ENCODE data around the gene DLK1. TPM values are rescaled to one million over a fixed set of nuclear protein-coding genes. Genes with fewer than 3 reads are reported as not detected.

The DLK1 gene
- total and polyA plus RNA-seq, 8 donors: 7.7 to 65.5 (median 15.2) TPM

DNA sequence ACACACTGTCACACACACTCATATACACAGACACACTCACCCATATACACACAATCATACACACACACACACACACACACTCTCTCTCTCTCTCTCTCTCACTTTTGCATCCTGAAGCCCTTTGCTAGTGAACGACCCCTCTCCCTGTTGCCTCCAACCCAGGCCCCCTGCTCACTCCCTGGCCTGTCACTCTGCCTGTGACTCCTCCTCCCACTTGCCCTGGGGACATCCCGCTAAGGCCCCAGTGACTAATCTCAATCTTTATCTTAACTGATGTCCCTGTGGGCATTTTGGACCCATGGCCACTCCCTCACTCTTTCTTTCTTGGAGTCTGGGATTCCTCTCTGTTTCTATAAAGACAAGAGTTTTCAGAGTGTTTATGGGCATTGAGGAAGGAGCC lies 10.9 kb upstream of the DLK1 start:
- intact Hi-C loops (cut with DNase I): loop anchor here in 1 of 3 donors (10.0 kb wide), 1 partner anchor 109 kb away; the partner anchor contains the start of gene MEG3
- WGBS, 2 donors: 88 to 95% methylated on average over 2 of the region's 2 CpGs

GRCh38 chr14:100717386-100717785 lies 9.3 kb upstream of the DLK1 start:
- no peak overlapping the region for H3K4me3 ChIP-seq
- H3K36me3 ChIP-seq: no peaks in the 10 kb centered on the region
- no peaks in the 10 kb centered on the region for H3K4me1 ChIP-seq
- WGBS, 2 donors: 85 to 91% methylated on average over 12 of the region's 12 CpGs
- FAIRE-seq: no peak
- TF ChIP-seq CTCF (IDR thresholded peaks at IDR 0.05): no peak
- ATAC-seq: no peak
- DNase-seq: no peak
- intact Hi-C loops (cut with DNase I): loop anchor here in 1 of 3 donors (10.0 kb wide), 1 partner anchor 107 kb away; the partner anchor contains the start of gene MEG3
- H3K9me3 ChIP-seq: no peaks in the 10 kb centered on the region
- no peak overlapping the region for H3K27ac ChIP-seq
- no peaks in the 10 kb centered on the region for H3K27me3 ChIP-seq

More for the DNA sequence above, 10.9 kb upstream of the DLK1 start:
- Histone ChIP-seq H3K36me3 (no peaks in the 10 kb centered on the region), H3K27ac (no peak overlapping the region), H3K9me3 (no peaks in the 10 kb centered on the region), H3K4me3 (no peak overlapping the region), H3K4me1 (peaks cover 0 to 9% (median 8%) of the 10 kb centered on the region in 3 donors), H3K27me3 (no peaks in the 10 kb centered on the region)
- ATAC-seq: no peak
- TF ChIP-seq CTCF (IDR thresholded peaks at IDR 0.05): no peak
- DNase-seq: no peak
- no peak for FAIRE-seq

- no peak for FAIRE-seq
- intact Hi-C loops (cut with DNase I): loop anchor here in 1 of 3 donors (10.0 kb wide), 1 partner anchor 105 kb away; the partner anchor contains the start of gene MEG3
Observed at GRCh38 chr14:100719976-100720520, 6.6 kb upstream of the DLK1 start.

GRCh38 chr14:100721568-100721967 lies 5.1 kb upstream of the DLK1 start:
- TF ChIP-seq CTCF (IDR thresholded peaks at IDR 0.05): no peak
- no peaks in the 10 kb centered on the region for H3K4me1 ChIP-seq
- no peaks in the 10 kb centered on the region for H3K36me3 ChIP-seq
- whole genome bisulfite sequencing, 2 donors: 57 to 68% methylated on average over 5 of the region's 5 CpGs
- no peak overlapping the region for H3K27ac ChIP-seq
- DNase-seq (no peak), ATAC-seq (no peak), FAIRE-seq (no peak)
- H3K9me3 ChIP-seq: no peaks in the 10 kb centered on the region
- H3K27me3 ChIP-seq: no peaks in the 10 kb centered on the region
- no peak overlapping the region for H3K4me3 ChIP-seq
- intact Hi-C loops (cut with DNase I): no loop called here

More at GRCh38 chr14:100719976-100720520, 6.6 kb upstream of the DLK1 start:
- TF ChIP-seq CTCF (IDR thresholded peaks at IDR 0.05): no peak
- DNase-seq (peak in 1 of 6 donors; percentile 38), ATAC-seq (peak in 1 of 4 donors; percentile 52)
- Histone ChIP-seq H3K36me3 (no peaks in the 10 kb centered on the region), H3K4me3 (no peak overlapping the region), H3K9me3 (no peaks in the 10 kb centered on the region), H3K4me1 (no peaks in the 10 kb centered on the region), H3K27me3 (no peaks in the 10 kb centered on the region), H3K27ac (no peak overlapping the region)
- WGBS, 2 donors: 65 to 71% methylated on average over 13 of the region's 13 CpGs

- no peak for FAIRE-seq
- Histone ChIP-seq H3K4me3 (no peak overlapping the region), H3K4me1 (no peaks in the 10 kb centered on the region), H3K27me3 (no peaks in the 10 kb centered on the region), H3K36me3 (no peaks in the 10 kb centered on the region), H3K27ac (no peak overlapping the region), H3K9me3 (no peaks in the 10 kb centered on the region)
- TF ChIP-seq CTCF (IDR thresholded peaks at IDR 0.05): no peak
- intact Hi-C loops (cut with DNase I): no loop called here
- 70 to 79% methylated on average over 5 of the region's 5 CpGs for WGBS, 2 donors
- DNase-seq: peak in 1 of 6 donors; percentile 23
- ATAC-seq: no peak
Observed at GRCh38 chr14:100722367-100722766, 4.3 kb upstream of the DLK1 start.

All from pancreas (tissue), 10 donors.